CD4-positive, alpha-beta T cell treated with Interferon alpha-2 for 1 hour (primary cell): Measurements from ENCODE around the gene JCAD.
"Not testable (repeated sequence)": the region's sequence is repeated elsewhere in the genome, so short reads cannot be mapped to it uniquely, and the experiment has no call there.

Source experiments
- DNase-seq, 2 donors: peaks; one replicate each; pipeline ENCODE4 v3.0.0-alpha.2; 2020 to 2022

JCAD gene

DNA sequence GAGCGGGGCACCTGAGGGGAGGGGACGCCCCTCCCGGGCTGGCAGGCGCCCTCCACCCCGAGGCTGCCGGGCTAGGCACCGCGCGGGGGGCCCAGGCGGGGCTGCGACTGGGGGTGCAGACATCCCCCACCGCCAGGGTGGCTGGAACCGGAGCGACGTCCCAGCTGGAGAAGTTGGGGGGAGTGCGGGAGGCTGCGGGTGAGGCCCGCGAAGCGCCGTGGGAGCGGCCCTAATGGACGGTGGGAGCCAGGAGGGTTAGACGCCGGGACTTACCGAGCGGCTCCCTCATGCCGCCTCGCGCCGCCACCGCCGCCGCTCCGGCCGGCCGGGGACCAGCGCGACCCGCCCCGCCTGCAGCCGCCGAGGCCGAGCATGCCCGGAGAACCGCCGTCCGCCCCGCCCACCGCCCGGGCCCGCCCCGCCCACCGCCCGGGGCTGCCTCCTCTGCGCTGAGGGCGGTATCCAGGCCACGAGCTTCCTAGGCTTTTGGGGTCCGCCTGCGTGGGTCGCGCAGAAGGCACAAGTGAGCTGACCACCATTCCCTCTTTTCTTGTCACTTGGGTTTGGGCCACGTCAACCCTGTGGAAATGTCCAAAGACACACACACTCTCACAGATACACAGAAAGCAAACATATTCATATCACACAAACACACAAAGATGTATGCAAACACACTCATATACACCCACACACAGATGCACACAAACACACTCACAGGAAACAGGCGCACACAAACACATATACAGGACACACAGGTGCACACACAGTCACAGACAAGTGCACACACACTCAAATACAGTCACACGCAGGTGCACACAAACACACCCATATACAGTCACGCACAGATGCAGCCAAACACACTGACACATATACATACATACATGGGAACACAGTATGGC is at the start of gene JCAD:
JCAD (minus strand) TSS at position 378 of the 899 bp plus-strand sequence. CDS start 11,774 bp downstream, outside the sequence.
- peak; percentile 38 to 52 for DNase-seq

DNA sequence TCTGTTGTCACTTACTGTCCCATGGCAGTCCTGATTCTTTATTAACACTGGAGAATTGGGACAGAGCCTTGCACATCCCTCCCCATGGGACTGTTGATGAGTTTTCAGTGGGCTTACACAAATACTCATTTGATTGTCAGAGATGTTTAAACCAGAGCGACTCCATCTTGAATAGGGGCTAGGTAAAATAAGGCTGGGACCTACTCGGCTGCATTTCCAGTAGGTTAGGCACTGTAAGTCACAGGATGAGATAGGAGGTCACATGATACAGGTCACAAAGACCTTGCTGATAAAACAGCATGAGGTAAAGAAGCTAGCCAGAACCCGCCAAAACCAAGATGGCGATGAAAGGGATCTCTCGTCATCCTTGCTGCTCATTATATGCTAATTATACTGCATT is 47.6 kb upstream of the JCAD start:
- no peak for DNase-seq

DNA sequence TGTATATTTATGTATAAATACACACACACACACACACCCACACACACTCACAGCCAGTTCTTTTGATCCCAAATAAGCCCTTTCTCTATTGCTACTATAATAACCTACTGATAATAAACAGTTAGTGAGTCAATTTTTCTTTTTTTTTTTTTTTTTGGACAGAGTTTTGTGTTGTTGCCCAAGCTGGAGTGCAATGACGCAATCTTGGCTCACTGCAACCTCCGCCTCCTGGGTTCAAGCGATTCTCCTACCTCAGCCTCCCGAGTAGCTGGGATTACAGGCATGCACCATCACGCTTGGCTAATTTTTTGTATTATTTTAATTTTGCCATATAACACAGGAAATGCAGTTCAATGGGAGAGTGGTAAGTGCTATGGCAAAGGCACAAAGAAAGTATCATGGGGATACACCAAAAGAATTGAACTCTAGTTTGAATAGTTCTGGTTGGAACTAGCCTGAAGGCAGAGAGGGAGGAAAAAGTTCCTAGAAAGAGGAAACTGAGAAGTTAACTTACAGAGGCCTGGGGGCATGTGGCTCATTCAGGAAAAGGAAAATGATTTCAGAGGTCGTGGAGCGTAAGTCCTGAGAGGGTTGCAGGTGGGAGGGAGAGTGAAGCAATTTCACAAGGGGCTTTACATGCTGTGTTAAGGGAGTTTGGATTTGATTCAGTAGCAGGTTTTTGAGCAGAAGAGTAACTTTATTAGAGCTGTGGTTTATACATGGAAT is 44.4 kb upstream of the JCAD start:
- DNase-seq = no peak

GRCh38 chr10:30099706-30100105 is 40.3 kb upstream of the JCAD start:
- not testable (repeated sequence) for DNase-seq

DNA sequence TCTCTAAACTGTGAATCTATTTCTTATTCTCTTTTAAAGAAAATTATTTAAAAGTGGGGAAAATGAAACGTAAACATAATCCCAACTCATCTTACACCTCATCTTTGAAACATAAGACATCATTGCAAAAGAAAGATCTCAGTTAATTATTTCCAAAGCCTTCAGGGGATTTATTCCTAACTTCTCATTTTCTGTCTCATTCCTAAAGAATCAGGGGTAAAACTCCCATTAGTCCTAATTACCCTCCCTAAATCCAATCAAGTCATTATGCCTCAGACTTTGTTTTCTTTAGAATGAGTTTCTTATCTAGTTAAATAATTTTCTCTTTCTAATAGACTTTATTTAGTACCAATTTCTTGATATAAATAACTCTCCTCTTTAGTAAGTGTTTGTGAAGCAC is 39.7 kb upstream of the JCAD start:
- DNase-seq = no peak

DNA sequence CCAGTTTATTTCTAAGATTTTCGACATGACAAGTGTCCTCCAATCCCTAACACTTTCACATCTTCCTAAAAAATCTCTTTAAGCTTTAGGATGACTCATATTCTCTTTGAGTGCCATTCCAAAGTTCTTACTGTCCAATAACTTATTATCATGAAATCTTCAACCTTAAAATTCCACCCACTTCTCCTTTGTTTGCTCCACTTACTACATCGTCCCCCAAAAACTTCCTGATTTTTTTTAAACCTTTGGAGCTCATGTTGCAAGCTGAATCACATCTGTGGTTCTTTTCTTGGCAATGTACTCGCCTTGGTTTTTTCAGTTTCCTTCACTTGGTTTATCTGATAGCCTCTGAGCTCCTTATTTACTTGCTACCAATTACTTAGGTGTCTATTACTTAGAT is 39.2 kb upstream of the JCAD start:
- no peak for DNase-seq

GRCh38 chr10:30096564-30096963 is 37.2 kb upstream of the JCAD start:
- no peak for DNase-seq

GRCh38 chr10:30095631-30096422 is 36.4 kb upstream of the JCAD start:
- DNase-seq = no peak

DNA sequence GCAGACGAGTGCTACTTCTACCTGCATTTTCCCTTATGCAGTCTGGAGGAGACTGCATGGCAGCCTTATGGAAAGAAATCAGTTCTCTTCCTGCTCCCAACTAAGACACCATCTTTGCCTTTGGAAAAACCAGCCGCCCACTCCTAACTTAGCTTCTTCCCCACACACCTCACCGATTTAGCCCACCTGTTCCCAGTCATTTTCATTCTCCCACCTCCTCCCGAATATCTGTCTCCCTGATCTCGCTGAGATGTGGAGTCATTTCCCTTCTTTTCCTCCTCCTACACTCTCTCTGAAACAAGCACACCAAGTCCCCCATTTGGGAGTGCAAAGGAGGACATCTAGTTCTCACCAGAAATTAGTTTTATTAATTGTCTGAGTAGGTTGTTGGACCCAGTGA is 35.2 kb upstream of the JCAD start:
- DNase-seq = no peak

DNA sequence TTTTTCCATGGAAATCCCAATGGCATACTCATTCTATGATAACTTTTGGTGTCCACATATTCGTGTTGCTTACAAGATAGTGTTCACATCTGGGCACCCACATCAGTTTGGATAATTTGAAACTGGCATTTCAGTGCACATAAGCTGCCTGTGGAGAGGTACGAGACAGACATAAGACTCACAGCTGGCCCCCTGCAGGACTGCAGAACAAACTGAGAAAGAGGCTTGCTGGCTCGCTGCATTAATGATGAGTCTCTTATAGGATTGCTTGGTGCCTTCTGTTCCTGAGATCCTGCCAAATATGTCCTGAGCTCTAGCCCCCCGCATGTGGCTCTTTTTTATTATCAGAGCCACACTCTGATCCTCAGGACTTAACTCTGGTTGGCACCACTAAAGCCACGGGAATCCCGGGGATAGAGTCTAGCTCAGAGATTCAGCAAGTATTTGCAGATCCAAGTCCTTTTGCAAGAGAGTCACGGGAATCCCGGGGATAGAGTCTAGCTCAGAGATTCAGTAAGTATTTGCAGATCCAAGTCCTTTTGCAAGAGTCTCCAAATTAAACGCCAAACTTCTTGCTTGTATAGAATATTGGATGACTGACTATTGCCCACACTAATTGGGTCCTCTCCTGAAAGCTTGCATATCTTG is 34.0 kb upstream of the JCAD start:
- DNase-seq = no peak

DNA sequence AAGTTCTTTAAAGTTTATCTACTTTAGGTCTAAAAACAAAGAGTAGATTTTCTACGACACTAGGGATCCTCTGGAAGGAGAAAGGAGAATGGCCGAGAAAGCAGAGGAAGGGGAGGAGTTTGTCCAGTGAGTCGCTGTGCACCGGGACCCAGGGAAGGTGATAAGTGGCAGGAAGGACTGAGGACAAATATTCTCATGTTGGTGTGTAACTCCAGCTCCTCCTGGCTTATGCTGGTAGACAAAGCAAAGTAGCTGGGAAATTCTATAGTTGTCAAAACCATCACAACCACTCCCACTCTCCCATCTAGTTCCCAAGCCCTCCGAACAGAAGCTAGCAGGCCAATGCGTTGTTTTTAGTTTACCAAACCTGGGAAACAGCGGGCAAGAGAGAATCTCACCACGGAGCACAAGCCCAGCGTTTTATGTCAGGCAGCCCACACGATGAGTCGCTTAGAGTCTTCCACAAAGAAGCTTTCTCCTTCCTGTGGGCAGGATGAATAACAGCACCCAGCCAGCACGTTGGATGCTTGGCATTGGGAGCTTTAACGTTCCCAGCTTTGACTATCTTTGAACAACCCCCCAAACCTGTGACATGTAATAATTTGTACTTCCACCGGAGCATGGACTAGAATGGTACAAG is 32.9 kb upstream of the JCAD start:
- no peak for DNase-seq

GRCh38 chr10:30091136-30091535 is 31.8 kb upstream of the JCAD start:
- DNase-seq = no peak

DNA sequence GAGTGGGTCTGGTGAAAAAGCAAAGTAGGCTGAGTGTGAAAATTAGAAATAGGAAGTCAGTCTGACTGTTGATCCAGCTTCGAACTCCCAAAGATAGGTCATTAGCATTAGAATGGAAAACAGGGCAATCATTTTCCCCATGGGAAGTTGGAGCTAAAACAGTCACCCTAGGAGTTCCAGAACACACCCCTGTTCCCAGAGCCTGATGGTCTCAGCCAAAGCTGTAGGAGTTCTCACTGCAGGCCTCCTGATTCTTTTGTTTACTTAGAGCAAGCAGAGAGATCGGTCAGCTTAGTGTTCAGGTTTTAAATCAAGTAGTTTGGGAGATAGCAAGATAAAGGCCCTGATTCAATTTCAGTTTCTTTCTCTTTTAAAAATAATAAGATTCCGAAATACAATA is 28.8 kb upstream of the JCAD start:
- no peak for DNase-seq

DNA sequence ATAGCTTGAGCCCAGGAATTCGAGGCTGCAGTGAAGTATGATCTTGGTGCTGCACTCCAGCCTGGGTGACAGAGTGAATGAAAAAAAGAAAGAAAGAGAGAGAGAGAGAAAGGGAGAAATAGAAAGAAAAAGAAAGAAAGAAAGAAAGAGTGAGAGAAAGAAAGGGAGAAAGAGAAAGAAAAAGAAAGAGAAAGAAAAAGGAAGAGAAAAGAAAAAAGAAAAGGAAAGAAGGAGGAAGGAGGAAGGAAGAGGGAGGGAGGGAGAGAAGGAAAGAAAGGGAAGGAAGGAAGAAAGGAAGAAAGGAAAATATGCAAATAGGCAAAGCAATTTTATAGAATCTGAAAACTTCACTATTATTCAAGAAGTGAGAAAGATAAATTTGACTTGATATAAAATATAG is 24.5 kb upstream of the JCAD start:
- DNase-seq = no peak

DNA sequence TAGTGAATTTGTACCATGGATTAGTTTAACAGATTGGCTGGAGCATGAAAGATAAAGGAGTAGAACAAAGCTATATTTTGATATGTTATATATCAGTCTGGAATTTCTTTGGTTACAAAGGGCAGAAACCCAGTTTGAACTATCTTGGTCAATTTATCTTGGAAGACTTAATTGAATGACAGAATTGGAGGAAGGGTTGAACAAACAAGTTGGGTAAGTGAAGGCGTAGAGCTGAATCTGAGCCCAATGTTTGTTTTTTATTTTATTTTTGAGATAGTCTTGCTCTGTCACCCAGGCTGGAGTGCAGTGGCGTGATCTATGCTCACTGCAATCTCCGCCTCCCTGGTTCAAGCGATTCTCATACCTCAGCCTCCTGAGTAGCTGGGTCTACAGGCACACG is 21.8 kb upstream of the JCAD start:
- DNase-seq = no peak

- no peak for DNase-seq
Measured at GRCh38 chr10:30080161-30080560, 20.8 kb upstream of the JCAD start.

DNA sequence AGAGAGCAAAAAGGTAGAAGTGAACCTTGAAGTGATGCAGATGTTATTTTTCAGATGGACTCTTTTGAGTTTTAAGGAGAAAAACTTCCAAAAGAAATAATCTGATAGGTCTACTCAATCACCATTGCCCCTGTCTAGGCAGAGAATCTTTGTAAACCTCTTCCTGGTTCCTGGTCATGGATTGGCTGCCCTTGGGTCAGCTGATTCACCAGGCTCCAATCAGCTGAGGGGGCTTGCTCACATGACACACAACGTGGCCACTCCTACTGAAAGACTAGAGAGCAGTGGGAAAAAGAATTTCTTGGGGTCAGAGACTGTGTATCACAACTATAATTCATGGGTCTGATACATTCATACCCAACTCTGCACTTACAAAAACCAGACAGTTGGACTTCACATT is 20.0 kb upstream of the JCAD start:
- no peak for DNase-seq

DNA sequence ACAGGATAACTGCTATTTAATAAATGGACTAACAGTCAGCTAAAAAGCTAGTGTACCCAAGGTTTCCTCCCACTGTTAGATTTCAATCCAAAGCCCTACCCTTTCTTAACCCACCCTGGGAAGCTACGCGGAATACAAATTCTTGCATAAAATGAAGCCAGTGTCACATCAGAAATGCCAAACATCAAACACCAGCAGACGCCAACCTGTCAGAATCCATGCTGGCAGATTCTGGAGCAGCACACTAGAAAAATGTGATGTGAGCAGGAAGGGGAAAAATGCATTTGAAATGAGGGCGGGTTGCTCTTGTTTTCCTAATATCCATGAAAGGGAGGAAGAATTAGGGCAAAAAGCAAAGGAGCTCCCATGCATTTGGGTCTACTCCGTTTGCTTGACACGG is 16.1 kb upstream of the JCAD start:
- no peak for DNase-seq

DNA sequence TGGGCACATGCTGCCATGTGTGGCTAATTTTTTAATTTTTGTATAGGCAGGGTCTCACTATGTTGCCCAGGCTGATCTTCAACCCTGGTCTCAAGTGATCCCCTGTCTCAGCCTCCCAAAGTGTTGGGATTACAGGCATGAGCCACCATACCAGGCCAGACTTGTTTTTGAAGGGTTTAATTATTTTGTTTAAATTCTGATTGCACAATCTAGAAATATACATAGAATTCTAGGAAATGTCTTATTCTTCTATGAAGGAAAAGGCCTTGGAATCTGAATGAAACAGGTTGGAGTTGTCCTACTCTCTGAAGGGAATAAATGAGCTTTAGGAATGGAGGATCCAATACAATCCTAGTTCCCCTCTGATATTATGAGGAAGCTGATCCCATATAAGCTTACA is 15.5 kb upstream of the JCAD start:
- DNase-seq = no peak

- no peak for DNase-seq
Measured at GRCh38 chr10:30074090-30074489, 14.7 kb upstream of the JCAD start.

DNA sequence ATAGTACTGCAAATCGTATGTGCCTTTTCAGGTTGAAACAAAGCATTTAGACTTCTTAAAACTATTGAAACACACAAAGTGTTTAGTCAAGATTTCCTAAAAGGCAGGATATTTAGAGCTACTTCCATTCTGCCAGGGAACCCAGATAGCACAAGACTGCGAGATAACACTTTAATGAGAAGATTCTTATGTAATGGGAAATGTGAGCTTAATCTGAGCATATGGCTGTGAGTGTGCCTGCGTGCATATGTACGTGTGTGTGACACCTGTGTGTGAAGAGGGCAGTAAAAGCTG is 14.3 kb upstream of the JCAD start:
- no peak for DNase-seq

- no peak for DNase-seq
Measured at GRCh38 chr10:30073045-30073766, 13.8 kb upstream of the JCAD start.
